Thymus (tissue), 11 donors: ENCODE data around the gene MACC1. TPM values are rescaled to one million over a fixed set of nuclear protein-coding genes. Genes with fewer than 3 reads are reported as not detected.

Experiments used
- DNase-seq, 9 donors: peaks; one replicate each; pipeline ENCODE4 v3.0.0-alpha.2; 2013; ENCODE audit warnings: low spot score in 9 of 9, low read depth in 6 of 9, missing footprints in 1 of 9
- H3K27ac ChIP-seq, 2 donors: one replicate each; pipeline ENCODE4 v1.5.1; 2013; ENCODE audit warnings: control low read depth in 1 of 2, low read depth in 1 of 2, low read length in 1 of 2, mild to moderate bottlenecking in 1 of 2, moderate library complexity in 1 of 2
- H3K27me3 ChIP-seq, 2 donors: one replicate each; pipeline ENCODE4 v1.5.1; 2013; ENCODE audit warnings: low read length in 1 of 2; ENCODE audit not compliant: control insufficient read depth in 2 of 2, insufficient read depth in 1 of 2
- H3K36me3 ChIP-seq, 2 donors: one replicate each; pipeline ENCODE4 v1.5.1; 2013; ENCODE audit warnings: low read length in 1 of 2, mild to moderate bottlenecking in 1 of 2, moderate library complexity in 1 of 2; ENCODE audit not compliant: control insufficient read depth in 2 of 2, insufficient read depth in 2 of 2
- H3K4me1 ChIP-seq, 2 donors: one replicate each; pipeline ENCODE4 v1.5.1; 2013; ENCODE audit warnings: low read length in 2 of 2; ENCODE audit not compliant: control insufficient read depth in 2 of 2, insufficient read depth in 2 of 2
- H3K4me3 ChIP-seq, 2 donors: one replicate each; pipeline ENCODE4 v1.5.1; 2013; ENCODE audit warnings: low read length in 2 of 2, control low read depth in 1 of 2, mild to moderate bottlenecking in 1 of 2
- H3K9me3 ChIP-seq, 2 donors: one replicate each; pipeline ENCODE4 v1.5.1; 2013; ENCODE audit warnings: low read length in 1 of 2, mild to moderate bottlenecking in 1 of 2; ENCODE audit not compliant: control insufficient read depth in 2 of 2, insufficient read depth in 1 of 2
- WGBS: extraction: QIAGEN DNeasy Blood & Tissue Kit; methylation state at CpG from one replicate; pipeline ENCODE4 v1.1.7; 2013; 5-methylcytosine and 5-hydroxymethylcytosine counted together
- polyA plus RNA-seq: library from polyadenylated mRNA; stranded (reverse); fragments of 200-250 nt; gene quantifications from one replicate; pipeline ENCODE4 v1.2.3, GENCODE V29; 2013
- total RNA-seq: library from RNA; stranded (reverse); fragments of 120-200 nt; gene quantifications from one replicate; pipeline ENCODE4 v1.2.4, GENCODE V29; 2013
- donor health status: healthy.

MACC1 gene
- total and polyA plus RNA-seq, 2 donors, result 0.84 to 2.2 TPM

DNA sequence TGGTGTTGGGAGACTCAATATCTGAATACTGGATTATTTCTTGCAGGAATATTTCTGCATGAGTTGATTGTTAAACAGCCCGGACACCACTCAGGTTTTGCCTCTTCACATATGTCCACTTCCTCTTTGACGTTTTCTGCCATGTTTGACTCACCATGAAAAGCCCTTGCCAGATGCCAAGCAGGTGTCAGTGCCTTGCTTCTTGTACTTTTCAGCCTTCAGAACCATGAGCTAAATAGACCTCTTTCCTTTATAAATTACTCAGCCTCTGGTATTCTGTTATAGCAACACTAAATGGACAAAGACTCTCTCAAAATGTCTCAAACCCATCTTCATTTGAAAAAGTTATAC lies 24.7 kb upstream of the MACC1 start:
- Histone ChIP-seq H3K27ac (no peak overlapping the region), H3K9me3 (no peaks in the 10 kb centered on the region), H3K4me1 (no peaks in the 10 kb centered on the region), H3K27me3 (no peaks in the 10 kb centered on the region), H3K36me3 (no peaks in the 10 kb centered on the region), H3K4me3 (no peak overlapping the region)
- 89% methylated on average over 2 of the region's 2 CpGs for WGBS
- no peak for DNase-seq

DNA sequence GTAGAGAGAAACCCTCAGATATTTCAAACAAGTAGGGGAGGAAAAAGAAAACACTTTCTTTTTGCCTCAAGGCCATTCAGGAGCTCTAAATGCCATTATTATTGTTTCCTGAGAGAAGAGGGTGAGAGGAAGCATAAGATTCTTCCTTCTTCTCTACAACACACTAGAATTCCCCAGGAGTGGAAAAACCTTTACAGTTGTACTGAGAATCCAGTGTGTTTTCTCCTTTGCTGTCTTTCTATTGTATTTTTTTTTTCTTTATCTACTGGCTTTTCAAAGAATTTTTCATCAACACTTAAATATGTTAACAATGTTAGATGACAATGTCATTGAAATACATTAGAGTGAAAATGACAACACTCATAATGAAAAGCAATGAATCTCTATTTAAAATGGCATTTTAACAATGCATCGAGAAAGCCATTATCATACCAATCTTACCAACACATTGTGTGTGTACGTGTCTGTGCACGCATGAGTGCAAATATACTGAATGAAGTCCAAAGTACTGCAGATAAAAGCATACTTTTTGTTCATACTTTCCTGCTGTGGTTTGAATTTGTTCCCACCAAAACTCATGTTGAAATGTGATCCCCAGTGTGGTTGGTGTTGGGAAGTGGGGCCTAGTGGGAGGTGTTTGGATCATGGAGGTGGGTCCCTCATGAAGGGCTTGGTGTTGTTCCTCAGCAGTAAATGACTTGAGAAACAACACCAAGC lies 24.2 kb upstream of the MACC1 start:
- Histone ChIP-seq H3K36me3 (no peaks in the 10 kb centered on the region), H3K4me3 (no peak overlapping the region), H3K4me1 (no peaks in the 10 kb centered on the region), H3K9me3 (no peaks in the 10 kb centered on the region), H3K27ac (no peak overlapping the region), H3K27me3 (no peaks in the 10 kb centered on the region)
- no peak for DNase-seq
- WGBS, result 97% methylated on average over 3 of the region's 3 CpGs

DNA sequence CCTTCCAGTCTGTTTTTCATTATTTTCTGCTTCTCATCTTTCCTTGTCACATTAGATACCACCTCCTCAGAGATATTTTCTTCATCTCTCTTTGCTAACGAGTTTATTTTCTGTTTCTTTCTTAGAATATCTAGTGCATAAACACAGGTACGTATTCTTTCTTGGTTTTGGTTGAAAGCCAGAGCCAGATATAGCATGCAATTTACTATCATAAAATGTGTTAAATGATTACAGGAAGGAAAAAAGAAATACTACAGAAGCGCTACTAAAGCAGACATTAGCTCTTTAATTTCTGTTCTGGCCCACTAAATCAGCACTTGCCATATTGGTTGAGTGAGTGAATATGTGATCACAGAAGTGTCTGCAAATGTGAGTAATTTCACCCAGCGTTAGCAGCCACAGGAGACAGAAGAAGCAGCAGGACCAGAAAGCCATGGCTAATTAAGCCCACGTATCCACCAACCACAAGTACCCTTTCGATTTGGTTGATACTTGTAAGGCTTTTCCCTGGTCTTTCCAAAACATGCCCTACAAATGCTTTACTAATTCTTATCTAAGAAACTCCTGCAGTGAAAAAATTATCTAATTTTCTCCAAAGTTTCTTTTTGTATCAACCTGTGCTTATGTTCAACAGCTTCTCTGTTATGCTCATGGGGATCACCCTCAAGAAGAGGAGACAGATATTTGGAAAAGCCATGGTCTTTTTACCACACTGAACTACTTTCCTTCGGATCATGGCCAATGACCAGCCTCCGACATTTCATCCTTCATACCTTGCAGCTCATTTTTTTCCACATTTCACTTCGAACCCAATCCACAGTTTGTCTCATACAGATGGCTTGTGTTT lies 23.1 kb upstream of the MACC1 start:
- 95% methylated on average over 9 of the region's 9 CpGs for WGBS
- H3K36me3 ChIP-seq, result no peaks in the 10 kb centered on the region
- no peak overlapping the region for H3K27ac ChIP-seq
- no peak overlapping the region for H3K4me3 ChIP-seq
- no peaks in the 10 kb centered on the region for H3K27me3 ChIP-seq
- H3K4me1 ChIP-seq, result no peaks in the 10 kb centered on the region
- no peak for DNase-seq
- no peaks in the 10 kb centered on the region for H3K9me3 ChIP-seq

DNA sequence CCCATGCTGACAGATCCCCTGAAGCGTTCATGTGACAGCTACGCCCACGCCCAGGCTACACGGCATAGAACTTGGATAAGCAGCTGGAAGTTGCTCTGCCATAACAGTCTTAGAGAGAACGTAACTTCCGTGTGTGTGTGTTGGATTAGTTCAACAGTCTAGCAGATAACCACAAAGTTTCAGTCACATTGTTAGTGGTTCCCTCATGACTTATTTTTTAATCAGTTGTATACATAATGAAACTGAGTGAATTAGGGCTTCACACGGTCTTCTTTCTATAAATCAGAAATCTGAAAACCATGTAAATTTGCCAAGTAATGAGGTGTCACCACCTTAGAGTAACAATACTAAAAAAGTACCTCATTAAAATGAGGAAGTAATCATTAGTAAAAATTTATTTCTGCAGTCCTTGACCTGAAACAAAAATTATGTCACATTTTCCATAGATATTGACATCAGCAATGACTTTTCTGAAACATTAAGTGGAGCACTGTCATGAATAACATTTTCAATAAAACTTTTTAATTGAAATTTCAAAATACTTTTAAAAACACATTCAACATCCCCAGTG lies 21.7 kb upstream of the MACC1 start:
- Histone ChIP-seq H3K27ac (no peak overlapping the region), H3K4me1 (no peaks in the 10 kb centered on the region), H3K27me3 (no peaks in the 10 kb centered on the region), H3K36me3 (no peaks in the 10 kb centered on the region), H3K9me3 (no peaks in the 10 kb centered on the region), H3K4me3 (no peak overlapping the region)
- 82% methylated on average over 7 of the region's 7 CpGs for WGBS
- no peak for DNase-seq

DNA sequence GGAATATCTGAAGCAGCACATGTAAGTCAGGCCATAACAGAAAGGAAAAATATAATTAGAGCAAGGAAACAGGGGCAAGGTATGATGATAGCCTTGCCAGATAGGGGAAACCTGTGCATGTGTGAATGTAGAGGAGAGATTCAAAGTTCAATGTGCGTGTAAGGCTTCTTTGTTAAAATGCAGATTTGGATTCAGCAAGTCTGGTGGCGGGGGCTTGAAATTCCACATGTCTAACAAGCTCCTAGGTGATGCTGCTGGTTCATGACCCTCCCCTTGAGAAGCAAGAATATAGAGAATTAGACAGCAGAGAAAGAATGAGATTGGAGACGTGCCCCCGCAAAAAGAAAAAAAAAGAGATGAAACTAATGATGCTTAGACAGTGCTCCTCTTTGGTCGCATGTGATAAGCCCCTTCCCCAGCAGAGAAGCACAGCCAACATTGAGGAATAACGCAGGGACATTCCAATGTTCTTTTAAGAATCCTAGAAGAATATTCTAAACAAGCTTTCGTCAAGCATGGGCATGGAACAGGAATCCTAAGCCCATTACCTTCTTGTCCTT lies 21.1 kb upstream of the MACC1 start:
- Histone ChIP-seq H3K27me3 (no peaks in the 10 kb centered on the region), H3K27ac (no peak overlapping the region), H3K4me3 (no peak overlapping the region), H3K36me3 (no peaks in the 10 kb centered on the region), H3K4me1 (no peaks in the 10 kb centered on the region), H3K9me3 (no peaks in the 10 kb centered on the region)
- 93% methylated on average over 7 of the region's 7 CpGs for WGBS
- DNase-seq, result no peak

DNA sequence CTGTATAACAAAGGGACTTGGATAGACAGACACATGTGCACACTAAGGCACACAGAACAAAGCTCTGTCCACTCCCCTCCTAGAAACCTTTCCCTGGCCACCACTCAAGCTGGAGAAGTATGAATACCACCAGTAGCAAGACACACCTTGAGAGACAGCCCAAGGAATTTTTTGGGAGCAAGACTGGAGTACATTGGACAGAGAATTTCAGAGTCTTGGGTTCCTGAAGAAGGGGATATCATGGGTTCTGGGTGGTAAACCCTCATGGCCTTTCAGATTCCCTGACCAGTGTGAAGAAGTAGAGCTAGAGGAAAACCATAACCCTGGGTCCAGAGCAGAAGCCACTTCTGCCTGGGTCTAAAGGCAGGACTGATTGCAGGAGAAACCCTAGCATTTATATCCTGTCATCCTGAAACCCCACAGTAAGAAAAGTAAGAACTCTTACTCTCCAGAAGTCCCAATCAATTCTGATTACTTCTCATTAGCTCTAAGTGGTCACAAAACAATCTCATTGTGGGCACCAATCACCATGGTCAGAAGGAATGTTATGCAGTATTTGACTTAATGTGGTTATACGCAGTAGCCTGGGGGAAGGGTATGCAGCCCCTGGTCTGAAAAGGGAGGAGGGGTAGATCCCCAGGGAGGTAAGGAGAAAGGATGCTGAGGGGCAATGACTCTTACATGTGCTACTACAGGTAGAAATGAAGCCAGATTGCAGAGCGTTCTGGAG lies 20.4 kb upstream of the MACC1 start:
- H3K9me3 ChIP-seq, result no peaks in the 10 kb centered on the region
- H3K4me3 ChIP-seq, result no peak overlapping the region
- H3K27ac ChIP-seq, result no peak overlapping the region
- H3K36me3 ChIP-seq, result no peaks in the 10 kb centered on the region
- no peak for DNase-seq
- H3K4me1 ChIP-seq, result no peaks in the 10 kb centered on the region
- WGBS, result 94% methylated on average over 2 of the region's 2 CpGs
- no peaks in the 10 kb centered on the region for H3K27me3 ChIP-seq

DNA sequence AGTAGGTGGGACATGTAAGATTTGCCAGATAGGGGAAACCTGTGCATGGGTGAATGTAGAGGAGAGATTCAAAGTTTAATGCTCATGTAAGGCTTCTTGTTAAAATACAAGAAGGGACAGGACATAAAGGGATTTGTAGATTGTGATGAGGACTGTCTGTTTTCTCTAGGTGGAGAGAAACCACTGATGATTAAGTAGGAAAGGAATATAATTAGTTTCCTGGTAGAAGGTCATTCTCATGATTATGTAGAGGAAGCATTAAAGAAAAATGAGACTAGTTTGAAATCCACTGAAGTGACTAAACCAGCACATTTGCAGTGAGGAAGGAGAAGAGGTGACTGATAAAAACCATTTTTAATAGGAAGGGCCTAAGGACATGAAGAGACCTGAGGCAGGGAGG lies 19.6 kb upstream of the MACC1 start:
- Histone ChIP-seq H3K27ac (no peak overlapping the region), H3K36me3 (no peaks in the 10 kb centered on the region), H3K9me3 (no peaks in the 10 kb centered on the region), H3K4me1 (no peaks in the 10 kb centered on the region), H3K4me3 (no peak overlapping the region), H3K27me3 (no peaks in the 10 kb centered on the region)
- DNase-seq, result no peak

DNA sequence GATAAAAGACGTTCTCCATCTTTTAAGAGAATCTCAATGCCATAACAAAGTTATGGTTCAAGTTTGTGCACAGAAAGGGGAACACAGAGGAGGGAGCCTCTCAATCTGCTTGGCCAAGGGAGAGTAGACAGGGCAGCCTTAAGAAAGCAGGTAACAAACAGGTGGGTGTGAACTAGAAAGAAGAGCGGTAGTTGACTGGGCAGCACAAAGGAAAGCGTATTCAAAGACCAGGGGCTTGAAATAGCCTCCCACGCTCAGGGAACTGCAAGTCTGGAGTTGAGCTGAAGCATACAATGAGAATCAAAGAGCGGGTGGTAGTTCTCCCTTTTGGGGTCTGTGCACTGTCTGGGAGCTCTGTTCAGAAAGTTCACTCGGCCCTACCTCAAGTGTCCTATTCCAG lies 18.9 kb upstream of the MACC1 start:
- H3K27me3 ChIP-seq, result no peaks in the 10 kb centered on the region
- H3K36me3 ChIP-seq, result no peaks in the 10 kb centered on the region
- no peak for DNase-seq
- H3K9me3 ChIP-seq, result no peaks in the 10 kb centered on the region
- H3K4me3 ChIP-seq, result no peak overlapping the region
- H3K4me1 ChIP-seq, result no peaks in the 10 kb centered on the region
- 97% methylated on average over 6 of the region's 6 CpGs for WGBS
- H3K27ac ChIP-seq, result no peak overlapping the region
